Measurements from ENCODE around the gene ERLEC1.
"Not testable (repeated sequence)": the region's sequence is repeated elsewhere in the genome, so short reads cannot be mapped to it uniquely, and the experiment has no call there.

DNA sequence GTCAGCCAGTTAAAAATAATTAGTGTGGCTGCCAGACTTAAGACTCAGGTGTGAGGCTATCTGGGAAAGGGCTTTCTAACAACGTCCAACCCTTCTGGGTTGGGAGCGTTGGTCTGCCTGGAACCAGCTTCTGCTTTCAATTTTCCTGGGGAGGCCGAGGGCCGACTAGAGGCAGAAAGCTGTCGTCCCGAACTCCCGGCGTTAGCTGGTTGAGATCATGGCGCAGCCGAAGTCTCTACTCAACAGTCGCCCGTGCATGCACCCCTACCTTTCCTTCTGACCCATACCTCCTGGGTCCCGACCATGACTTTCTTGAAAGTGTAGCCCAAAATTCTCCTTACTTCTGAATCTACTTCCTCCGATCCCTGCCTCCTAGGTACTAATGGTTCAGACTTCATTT lies 29.6 kb upstream of the ERLEC1 start:
- TF ChIP-seq, protein P1, sequence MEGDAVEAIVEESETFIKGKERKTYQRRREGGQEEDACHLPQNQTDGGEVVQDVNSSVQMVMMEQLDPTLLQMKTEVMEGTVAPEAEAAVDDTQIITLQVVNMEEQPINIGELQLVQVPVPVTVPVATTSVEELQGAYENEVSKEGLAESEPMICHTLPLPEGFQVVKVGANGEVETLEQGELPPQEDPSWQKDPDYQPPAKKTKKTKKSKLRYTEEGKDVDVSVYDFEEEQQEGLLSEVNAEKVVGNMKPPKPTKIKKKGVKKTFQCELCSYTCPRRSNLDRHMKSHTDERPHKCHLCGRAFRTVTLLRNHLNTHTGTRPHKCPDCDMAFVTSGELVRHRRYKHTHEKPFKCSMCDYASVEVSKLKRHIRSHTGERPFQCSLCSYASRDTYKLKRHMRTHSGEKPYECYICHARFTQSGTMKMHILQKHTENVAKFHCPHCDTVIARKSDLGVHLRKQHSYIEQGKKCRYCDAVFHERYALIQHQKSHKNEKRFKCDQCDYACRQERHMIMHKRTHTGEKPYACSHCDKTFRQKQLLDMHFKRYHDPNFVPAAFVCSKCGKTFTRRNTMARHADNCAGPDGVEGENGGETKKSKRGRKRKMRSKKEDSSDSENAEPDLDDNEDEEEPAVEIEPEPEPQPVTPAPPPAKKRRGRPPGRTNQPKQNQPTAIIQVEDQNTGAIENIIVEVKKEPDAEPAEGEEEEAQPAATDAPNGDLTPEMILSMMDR (IDR thresholded peaks at IDR 0.05): not testable (repeated sequence)
- TF ChIP-seq ZFX (IDR thresholded peaks at IDR 0.05; ENCODE audit: borderline replicate concordance): not testable (repeated sequence)

All from 22Rv1 (cell line).